ENCODE measurements around the gene CALHM2. TPM values are rescaled to one million over a fixed set of nuclear protein-coding genes. Genes with fewer than 3 reads are reported as not detected.
A peak's percentile ranks its signal among the peaks of the same experiment; 100 is the strongest.

Gene CALHM2
- total RNA-seq, 1 donor, result 54.6 TPM

DNA sequence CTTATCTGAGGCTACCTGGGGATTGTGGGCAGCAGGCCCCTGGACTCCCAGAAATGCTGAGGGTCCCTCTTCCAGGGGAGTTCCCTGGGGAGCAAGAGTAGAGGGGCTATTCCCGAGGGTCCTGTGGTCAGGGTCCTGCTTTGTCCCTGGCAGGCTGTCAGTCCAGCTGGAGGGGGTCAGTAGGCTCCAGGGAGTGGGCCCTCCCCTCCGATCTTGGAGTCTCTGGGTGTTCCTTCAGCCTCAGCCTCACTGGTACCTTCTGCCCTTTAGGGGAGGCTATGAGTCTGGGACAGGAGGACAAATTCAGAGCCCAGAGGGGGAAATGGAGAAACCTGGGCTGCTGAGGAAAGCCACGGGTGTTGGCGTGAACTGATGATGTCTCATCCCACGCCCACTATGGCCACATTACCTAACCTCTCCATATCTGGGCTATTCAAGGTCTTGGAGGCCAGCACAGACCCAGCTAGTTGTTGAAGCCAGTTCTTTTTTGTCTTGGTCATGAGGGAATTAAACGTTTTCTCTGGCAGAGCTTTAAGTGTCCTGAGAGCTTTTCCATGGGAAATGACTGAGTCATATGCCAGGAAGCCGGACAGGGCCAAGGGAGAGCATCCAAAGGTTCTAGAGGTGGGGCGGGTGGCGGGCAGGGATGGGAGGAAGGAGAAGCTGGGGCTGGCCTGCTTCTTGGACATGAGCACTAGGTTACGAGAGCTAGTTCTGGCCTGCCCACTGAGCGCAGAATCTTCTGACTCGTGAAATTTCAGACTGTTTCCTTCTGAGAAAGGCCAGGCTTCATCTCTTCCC is 6.2 kb downstream of the CALHM2 start:
- peaks cover 48% of the 10 kb centered on the region for H4K20me1 ChIP-seq (ENCODE audit: insufficient read depth, low read length)
- no peaks in the 10 kb centered on the region for H3K27me3 ChIP-seq (ENCODE audit: insufficient read depth, low read length)
- peaks cover 71% of the 10 kb centered on the region for H3K36me3 ChIP-seq (ENCODE audit: insufficient read depth, low read length)
- DNase-seq (ENCODE audit: insufficient read length, low spot score, missing footprints), result peak; percentile 94
- no peaks in the 10 kb centered on the region for H3K9me3 ChIP-seq (ENCODE audit: low read depth, low read length)
- peak overlapping the region; percentile 96 for H3K27ac ChIP-seq (ENCODE audit: low read depth, low read length)
- TF ChIP-seq, protein P1, sequence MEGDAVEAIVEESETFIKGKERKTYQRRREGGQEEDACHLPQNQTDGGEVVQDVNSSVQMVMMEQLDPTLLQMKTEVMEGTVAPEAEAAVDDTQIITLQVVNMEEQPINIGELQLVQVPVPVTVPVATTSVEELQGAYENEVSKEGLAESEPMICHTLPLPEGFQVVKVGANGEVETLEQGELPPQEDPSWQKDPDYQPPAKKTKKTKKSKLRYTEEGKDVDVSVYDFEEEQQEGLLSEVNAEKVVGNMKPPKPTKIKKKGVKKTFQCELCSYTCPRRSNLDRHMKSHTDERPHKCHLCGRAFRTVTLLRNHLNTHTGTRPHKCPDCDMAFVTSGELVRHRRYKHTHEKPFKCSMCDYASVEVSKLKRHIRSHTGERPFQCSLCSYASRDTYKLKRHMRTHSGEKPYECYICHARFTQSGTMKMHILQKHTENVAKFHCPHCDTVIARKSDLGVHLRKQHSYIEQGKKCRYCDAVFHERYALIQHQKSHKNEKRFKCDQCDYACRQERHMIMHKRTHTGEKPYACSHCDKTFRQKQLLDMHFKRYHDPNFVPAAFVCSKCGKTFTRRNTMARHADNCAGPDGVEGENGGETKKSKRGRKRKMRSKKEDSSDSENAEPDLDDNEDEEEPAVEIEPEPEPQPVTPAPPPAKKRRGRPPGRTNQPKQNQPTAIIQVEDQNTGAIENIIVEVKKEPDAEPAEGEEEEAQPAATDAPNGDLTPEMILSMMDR (IDR thresholded peaks at IDR 0.05; ENCODE audit: extremely low read depth, low read depth, low read length), result no peak
- no peak overlapping the region for H2AFZ ChIP-seq (ENCODE audit: low read length)
- H3K79me2 ChIP-seq (ENCODE audit: insufficient read depth, low read length), result peaks cover 39% of the 10 kb centered on the region
- peaks cover 55% of the 10 kb centered on the region for H3K4me1 ChIP-seq (ENCODE audit: insufficient read depth, low read length)
- no peak overlapping the region for H3K4me3 ChIP-seq (ENCODE audit: insufficient read depth, low read length)
- peak overlapping the region; percentile 27 for H3K4me2 ChIP-seq (ENCODE audit: insufficient read depth, low read length)

DNA sequence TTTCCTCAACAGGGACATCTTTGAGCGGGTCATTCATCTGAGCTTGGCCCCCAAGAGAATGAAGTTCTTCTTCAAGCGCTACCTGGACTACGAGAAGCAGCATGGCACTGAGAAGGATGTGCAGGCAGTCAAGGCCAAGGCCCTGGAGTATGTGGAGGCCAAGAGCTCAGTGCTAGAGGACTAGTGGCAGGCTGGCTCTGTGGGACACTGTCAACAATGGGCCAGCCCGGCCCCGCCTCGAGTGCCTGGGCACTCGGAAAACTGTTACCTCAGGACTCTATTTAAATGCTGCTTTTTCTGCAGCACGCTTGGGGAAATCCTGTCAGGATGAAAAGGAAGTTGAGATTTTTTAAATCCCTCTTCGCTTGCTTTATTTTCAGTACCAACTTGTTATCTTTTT is 6.8 kb downstream of the CALHM2 start:
- Histone ChIP-seq H3K4me3 (ENCODE audit: insufficient read depth, low read length) (no peak overlapping the region), H3K4me2 (ENCODE audit: insufficient read depth, low read length) (peak overlapping the region; percentile 27), H3K4me1 (ENCODE audit: insufficient read depth, low read length) (peaks cover 49% of the 10 kb centered on the region), H3K9me3 (ENCODE audit: low read depth, low read length) (no peaks in the 10 kb centered on the region), H3K27ac (ENCODE audit: low read depth, low read length) (peak overlapping the region; percentile 96), H3K36me3 (ENCODE audit: insufficient read depth, low read length) (peaks cover 74% of the 10 kb centered on the region), H3K27me3 (ENCODE audit: insufficient read depth, low read length) (no peaks in the 10 kb centered on the region), H4K20me1 (ENCODE audit: insufficient read depth, low read length) (peaks cover 48% of the 10 kb centered on the region), H3K79me2 (ENCODE audit: insufficient read depth, low read length) (peaks cover 34% of the 10 kb centered on the region), H2AFZ (ENCODE audit: low read length) (no peak overlapping the region)
- TF ChIP-seq, protein P1 (IDR thresholded peaks at IDR 0.05; ENCODE audit: extremely low read depth, low read depth, low read length), result no peak
- no peak for DNase-seq (ENCODE audit: insufficient read length, low spot score, missing footprints)

DNA sequence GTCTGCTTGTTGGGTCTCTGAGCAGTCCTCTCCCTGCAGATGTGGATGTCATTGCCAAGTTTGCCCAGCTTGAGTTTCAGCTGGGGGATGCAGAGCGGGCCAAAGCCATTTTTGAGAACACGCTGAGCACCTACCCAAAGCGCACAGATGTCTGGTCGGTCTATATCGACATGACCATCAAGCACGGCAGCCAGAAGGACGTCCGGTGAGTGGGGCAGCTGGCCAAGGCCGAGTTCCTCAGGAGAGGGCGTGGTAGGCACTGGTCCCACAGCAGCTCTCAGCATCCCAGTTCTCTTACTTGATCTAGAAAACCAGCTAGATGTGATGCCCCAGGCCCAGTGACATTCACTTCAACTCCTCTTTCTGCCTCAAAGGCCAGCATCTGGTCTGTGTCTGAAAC is 7.7 kb downstream of the CALHM2 start:
- no peaks in the 10 kb centered on the region for H3K27me3 ChIP-seq (ENCODE audit: insufficient read depth, low read length)
- peaks cover 72% of the 10 kb centered on the region for H3K36me3 ChIP-seq (ENCODE audit: insufficient read depth, low read length)
- TF ChIP-seq, protein P1 (IDR thresholded peaks at IDR 0.05; ENCODE audit: extremely low read depth, low read depth, low read length), result no peak
- H3K4me3 ChIP-seq (ENCODE audit: insufficient read depth, low read length), result no peak overlapping the region
- peaks cover 48% of the 10 kb centered on the region for H4K20me1 ChIP-seq (ENCODE audit: insufficient read depth, low read length)
- no peak overlapping the region for H3K4me2 ChIP-seq (ENCODE audit: insufficient read depth, low read length)
- H3K4me1 ChIP-seq (ENCODE audit: insufficient read depth, low read length), result peaks cover 43% of the 10 kb centered on the region
- H3K27ac ChIP-seq (ENCODE audit: low read depth, low read length), result no peak overlapping the region
- no peak overlapping the region for H2AFZ ChIP-seq (ENCODE audit: low read length)
- peaks cover 25% of the 10 kb centered on the region for H3K79me2 ChIP-seq (ENCODE audit: insufficient read depth, low read length)
- DNase-seq (ENCODE audit: insufficient read length, low spot score, missing footprints), result no peak
- H3K9me3 ChIP-seq (ENCODE audit: low read depth, low read length), result no peaks in the 10 kb centered on the region

DNA sequence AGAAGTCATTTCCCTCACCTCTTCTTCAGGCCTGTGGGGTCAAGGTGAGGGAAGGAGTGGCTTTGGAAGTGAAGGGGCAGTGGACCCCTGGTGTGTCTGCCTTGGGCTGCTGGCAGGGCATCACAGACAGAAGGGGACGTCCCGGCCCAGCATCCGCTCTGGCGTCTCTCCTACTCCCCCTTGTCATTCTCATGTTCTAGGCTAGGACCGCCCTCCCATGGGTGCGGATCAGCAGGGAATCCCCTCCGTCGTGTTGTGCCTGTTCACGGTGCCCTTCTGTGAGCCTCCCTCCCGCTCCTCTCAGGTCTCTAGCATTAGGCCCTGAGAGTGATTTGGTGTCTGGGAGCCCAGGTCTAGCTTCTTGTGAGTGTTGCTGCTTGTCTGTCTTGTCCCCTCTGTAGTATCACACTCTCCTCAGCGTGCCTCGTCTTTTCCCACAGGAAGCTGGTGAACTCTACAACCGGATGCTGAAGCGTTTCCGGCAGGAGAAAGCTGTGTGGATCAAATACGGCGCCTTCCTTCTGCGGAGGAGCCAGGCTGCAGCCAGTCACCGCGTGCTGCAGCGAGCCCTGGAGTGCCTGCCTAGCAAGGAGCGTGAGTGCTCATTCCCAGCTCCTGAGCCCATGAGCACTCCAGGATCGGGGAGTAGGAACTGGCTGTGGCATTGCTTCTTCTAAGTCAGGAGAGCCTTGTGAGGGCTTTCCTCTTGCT is 8.5 kb downstream of the CALHM2 start:
- DNase-seq (ENCODE audit: insufficient read length, low spot score, missing footprints), result no peak
- no peaks in the 10 kb centered on the region for H3K27me3 ChIP-seq (ENCODE audit: insufficient read depth, low read length)
- H3K4me3 ChIP-seq (ENCODE audit: insufficient read depth, low read length), result no peak overlapping the region
- peaks cover 76% of the 10 kb centered on the region for H3K36me3 ChIP-seq (ENCODE audit: insufficient read depth, low read length)
- H2AFZ ChIP-seq (ENCODE audit: low read length), result no peak overlapping the region
- H3K4me2 ChIP-seq (ENCODE audit: insufficient read depth, low read length), result no peak overlapping the region
- no peak overlapping the region for H3K27ac ChIP-seq (ENCODE audit: low read depth, low read length)
- H3K4me1 ChIP-seq (ENCODE audit: insufficient read depth, low read length), result peaks cover 35% of the 10 kb centered on the region
- peaks cover 42% of the 10 kb centered on the region for H4K20me1 ChIP-seq (ENCODE audit: insufficient read depth, low read length)
- TF ChIP-seq, protein P1 (IDR thresholded peaks at IDR 0.05; ENCODE audit: extremely low read depth, low read depth, low read length), result no peak
- H3K79me2 ChIP-seq (ENCODE audit: insufficient read depth, low read length), result peaks cover 21% of the 10 kb centered on the region
- H3K9me3 ChIP-seq (ENCODE audit: low read depth, low read length), result no peaks in the 10 kb centered on the region

All from osteoblast (primary cell).